Left forelimb (tissue), 1 donor: ENCODE measurements around the gene NHS.

ENCODE experiments used
- DNase-seq: peaks from one replicate; pipeline ENCODE4 v3.0.0-alpha.2; 2018; ENCODE audit warnings: low spot score

NHS gene

DNA sequence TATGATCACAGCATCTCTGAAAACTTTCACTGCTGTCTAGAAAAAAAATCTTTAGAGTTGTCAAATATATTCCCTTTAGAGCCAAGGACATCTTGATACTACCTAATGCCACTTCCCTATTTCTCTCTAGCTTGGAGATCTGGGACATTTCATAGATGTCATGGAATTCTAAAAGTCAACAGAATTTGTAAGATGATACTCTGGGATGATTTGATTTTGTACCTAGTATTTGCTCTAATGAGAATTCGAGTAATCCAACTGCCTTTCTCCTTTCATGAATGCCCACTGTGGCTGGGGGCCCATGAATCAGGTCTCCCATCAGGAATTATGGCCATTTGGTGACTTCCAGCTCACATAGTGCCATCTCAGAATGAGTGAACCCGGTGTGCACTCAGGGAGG, 73.2 kb downstream of the NHS start:
- no peak for DNase-seq

DNA sequence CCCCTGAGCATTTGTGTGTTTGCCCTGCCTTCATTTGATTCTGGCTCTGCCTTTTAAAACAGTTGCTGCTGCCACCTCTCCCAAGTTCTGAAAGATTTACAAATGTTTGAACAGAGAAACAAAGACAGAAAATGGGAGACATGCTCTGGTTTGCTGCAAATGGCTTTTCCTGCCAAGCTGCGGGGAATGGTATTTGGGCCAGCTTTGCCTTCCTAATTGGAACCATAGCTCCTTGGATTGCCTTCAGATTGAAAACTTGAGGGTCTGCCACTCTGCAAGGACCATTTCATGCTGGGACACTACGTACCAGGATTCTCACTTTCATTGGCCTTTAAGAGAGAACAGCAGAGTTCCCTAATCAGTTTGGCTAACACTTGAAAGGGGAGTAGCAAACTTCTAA, 74.9 kb downstream of the NHS start:
- DNase-seq = no peak

DNA sequence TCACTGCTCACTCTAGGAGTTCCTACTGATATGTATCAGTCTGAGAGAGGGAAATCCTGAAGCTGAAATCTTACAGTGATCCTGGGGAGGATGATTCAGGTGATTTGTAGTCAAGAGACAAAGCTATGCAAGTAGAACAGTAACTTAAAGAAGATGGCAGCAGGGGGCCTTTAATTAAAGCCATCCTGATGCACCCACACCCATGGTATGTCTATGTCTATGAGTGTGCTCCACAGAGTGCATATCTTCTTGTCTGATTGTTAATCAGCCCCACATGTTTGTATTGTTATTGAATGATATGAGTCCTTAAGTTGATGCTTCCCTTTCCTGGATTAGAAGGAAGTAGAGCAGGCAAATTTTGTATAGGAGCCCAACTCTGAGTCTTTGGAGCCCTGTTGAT, 78.8 kb downstream of the NHS start:
- DNase-seq = no peak

DNA sequence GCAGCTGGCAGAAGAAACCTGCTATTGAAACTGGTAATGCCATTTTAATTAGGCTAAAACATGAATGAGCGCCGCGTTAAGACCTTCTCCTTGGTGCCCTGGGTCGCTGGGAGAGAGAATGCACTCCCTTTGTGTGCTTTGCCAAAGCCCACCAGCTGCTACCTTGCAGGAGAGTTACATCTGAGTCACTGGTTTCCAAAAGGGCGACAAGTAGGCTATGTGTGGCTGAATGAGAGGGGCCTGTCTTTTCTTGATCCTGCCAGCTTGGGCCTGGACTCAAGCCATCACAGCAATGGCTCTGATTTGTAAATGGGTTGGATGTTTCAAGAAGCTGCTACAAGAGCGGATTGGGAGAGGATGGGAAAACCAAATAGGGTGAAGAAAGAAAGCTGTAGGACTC, 81.5 kb downstream of the NHS start:
- DNase-seq = no peak

DNA sequence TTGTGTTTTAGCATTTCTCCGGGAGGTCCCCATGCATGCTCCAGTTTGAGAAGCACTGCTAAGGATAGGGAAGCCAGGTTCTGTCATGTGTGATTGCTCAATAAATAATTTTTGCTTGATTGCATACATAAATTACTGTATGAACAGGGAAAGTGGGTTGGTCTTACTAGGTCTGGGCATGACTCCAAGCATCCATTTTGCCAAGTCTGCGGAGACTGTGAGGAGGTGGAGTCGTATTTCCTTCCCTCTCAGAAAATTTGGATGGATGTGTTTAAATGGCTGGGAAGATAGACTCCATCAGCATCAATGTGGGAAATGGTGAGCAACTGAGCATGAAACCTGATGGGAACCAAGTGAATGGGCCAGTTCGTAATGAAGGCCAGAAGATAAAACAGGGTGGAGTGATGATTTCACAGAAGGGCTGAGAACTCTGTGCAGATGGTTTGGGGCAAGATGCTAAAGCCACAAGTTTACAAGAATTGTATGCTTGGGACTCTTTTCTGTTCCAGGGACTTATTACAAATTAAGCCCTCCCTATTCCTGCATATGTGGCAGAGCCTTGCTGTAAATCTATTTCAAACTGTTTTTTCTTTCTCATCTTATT, 84.1 kb downstream of the NHS start:
- DNase-seq = peak; percentile 64

DNA sequence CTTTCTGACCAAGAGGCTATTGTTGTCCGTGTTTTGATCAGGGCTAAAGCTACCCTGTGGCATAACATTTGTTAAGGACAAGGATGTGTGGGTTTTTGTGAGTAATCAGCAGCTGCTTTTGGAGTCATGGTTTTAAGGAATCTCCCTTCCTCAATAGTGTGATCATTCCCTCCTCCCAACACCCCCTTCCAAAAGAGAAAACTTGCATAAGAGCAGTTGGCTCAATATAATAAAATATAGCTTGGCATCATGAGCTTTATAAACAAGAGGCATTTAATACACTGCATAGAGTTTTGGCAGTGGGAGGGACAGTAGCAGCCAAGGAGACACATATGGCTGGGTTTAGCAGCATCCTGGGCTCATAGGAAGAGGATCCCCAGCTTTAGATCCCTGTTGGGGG, 84.7 kb downstream of the NHS start:
- DNase-seq = no peak

DNA sequence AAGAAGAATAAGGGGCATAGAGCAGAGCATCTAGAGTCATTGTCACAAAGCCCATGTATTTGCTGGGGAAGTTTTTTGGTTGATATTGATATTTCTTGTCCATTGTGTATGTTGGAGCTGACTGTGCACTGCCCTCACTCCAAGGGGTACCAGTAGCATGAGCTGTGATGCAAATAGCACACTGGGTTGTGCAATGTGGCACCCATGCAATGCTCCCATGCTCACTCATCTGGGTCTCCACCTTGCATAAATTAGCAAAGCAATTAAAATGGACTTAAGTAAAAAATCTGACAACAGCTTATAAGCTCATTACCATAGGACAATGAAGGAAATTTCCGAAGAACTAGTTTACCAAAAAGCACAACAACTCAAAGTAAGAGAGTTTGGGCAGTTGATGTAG, 87.9 kb downstream of the NHS start:
- DNase-seq = no peak

DNA sequence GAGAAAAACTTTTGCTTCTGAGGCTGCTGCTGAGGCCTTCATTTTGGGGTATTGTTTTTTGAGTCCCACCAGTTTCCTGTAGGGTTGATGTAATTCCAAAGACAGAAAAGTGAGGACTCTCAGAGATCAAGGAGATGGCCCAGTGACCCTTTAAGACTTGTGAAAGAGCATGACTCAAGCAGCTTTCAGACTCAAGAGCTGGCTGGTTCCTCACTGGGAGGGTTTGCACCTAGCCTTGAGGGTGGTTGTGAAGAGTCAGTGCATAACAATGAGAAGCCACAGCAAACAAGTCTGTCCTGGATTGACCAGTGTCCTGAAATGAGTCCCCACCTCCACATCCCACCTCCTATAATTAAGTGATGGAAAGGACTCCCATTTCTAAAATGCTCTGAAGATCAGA, 89.2 kb downstream of the NHS start:
- no peak for DNase-seq

DNA sequence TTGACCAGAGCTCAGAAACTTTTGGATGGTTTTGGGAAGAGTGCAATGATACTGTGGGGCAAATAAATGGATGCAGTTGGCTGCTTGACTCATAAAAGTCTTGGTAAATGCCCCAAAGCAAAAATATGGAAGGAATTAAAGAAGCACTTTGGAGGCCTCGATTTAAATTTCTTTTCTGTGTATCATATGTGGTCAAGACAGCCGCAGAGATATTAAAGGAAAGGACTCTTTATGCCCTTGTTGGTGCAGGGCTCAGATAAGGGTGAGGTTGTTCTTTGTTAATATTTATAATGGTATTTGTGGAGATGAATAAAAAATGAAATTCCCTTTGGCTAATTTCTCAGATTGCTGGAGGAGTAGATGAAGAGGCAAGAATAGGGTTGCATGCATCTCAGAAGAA, 90.2 kb downstream of the NHS start:
- no peak for DNase-seq

DNA sequence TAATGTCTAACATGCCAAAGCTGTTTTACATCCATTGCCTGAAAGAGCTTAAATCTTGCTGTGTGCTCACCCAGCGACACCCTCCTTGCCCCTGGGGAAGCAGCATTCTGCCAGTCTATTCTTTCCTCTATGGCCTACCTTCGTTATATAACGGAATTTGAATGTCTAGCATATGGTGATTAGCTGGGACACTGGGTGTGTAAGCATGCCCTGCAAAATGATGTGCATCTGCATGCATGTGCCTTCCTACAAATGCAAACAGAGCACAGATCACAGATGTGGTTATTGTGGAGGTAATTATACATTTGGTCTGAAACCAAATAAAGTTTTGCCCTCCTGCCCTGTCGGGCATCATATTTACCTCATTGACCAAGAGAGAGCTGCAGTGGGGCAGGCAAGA, 90.8 kb downstream of the NHS start:
- no peak for DNase-seq

DNA sequence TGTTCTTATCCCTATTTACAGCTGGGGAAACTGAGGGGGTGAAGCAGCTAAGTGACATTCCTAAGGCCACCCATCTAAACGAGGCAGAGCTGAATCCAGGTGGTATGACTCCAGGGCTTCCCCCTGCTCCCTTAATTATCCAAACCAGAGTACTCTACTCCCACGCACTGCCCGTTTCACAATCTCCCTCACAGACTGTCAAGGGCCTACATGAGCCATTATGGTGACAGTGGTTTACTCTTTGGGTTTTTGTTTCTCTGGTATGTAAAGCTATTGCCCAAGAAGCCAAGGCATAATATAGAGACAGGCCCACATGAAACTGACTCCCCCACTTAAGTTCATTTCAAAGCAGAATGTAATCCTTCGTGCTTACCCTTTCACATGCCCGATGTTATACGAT, 95.1 kb downstream of the NHS start:
- no peak for DNase-seq

DNA sequence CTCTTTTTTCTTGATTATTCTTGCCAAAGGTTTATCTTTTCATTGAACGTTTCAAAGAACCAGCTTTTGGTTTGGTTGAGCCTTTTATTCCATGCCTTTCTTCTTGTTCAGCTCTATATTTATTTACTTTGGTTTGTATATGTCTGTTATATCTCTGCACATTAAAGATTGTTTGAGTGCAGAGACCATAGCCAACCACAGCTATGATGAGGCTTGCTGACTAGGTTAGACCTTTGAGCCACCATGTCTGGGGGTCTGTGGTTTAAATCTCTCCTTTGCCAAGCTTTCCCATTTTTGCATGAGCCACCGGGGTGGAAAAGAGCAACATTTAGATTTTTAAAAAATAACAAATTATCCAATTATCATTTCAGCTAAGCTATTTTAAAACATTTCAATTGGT, 96.1 kb downstream of the NHS start:
- DNase-seq = no peak

DNA sequence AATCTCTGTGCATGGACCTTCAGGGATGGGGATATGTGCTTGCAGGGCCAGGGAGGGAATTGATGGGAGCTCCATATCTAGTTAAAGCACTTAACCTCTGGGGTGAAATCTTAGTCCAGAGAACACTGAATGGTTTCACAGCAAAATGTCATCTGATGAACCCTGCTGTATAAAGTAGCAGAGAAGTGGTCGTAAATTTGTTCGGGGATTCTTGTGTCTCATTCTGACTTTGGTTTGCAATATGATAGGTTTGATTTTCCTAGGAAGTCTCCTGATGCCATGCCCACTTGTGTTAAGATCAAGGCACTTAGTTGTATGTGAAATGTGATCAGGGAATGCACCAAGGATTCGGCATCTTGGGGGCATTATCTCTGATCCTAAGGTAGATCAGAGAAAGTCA, 96.9 kb downstream of the NHS start:
- DNase-seq = no peak

DNA sequence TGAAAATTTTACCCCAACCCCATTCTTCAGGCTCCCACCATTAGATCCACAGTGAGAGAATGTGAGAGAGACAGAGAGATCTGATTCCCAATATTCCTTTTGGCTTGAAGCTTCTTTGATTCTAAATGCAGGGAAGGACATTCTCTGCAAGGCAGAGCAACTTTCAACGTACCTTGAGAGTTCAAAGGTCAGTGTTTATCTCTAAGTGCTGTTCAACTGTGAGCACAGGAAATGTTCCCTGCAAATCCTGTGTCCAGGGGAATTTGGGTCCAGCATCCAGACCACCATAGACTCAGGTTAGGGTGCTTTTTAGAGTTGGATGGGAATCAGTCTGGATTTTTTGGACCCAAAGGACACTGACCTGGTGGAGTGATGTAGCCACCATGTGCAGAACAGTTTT, 97.4 kb downstream of the NHS start:
- no peak for DNase-seq

DNA sequence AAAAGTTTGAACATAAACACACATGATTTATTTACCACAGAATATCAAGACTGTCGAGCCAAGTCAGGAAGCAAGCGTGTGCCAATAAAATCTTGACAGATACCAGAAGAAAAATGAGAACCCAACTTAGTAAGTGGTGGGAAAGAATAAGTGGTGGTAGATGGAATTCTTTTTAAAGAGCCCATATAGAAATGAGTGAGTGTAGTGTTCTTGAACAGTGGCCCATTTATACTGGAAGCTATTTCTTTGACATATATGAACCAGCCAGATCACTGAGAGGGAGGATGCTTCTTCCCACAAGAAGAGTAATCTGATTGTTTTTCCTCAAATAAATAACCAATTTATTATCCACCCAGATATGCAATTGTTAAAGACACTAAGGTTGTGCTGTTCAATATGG, 98.0 kb downstream of the NHS start:
- no peak for DNase-seq

DNA sequence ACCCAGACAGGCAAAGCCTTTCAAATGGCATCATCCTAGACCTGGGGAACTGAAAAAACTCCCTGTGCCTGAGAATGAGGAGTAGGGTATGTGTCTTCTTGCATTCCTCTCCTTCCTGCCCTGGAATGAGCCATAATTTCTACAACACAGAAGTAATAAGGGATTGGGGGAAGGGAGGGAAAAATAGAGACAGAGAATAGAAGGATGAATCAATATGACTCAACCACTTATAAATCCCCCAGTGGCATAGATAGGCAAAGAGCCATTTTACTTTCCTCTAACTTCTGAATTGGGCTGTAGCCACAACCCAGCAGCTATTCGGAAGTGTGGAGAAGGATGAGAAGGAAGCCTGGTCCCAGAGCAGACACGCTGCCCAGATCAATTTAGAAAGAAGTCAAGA, 99.9 kb downstream of the NHS start:
- DNase-seq = no peak

DNA sequence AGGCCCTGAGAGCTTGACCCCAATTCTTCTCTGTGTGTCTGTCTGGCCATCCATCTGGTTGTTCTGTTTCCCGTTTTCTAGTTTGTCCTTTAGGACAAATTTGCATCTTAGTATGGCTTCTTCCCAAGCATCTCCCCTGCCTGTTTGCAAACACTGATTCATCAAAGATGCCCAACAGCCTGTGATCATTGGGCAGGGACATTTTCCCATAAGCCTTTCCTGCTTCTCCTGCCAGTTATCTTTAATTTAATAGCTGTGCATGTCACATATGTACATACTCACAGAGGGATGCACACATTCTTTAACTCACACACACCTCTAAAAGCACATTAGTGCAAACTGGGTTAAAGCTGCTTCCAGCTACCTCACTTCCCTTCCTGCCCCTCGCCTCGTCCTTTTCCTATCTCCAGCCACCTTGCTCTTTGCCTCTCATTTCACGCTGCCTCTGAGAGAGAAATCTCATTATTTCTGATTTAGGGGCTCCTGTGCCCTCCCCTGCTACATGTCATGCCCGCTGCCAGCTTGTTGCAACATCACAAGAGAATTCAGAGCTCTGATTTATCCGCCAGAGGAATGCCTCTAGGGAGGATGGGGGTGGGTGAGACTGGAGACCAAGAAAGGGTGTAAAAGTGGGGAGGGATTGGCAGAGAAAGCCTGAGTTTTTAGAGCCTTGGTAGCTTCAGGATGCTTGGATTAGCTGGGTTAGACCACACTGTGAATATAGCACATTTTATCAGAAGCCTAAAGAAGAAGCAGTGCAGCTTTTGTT, 100.6 kb downstream of the NHS start:
- DNase-seq = no peak

DNA sequence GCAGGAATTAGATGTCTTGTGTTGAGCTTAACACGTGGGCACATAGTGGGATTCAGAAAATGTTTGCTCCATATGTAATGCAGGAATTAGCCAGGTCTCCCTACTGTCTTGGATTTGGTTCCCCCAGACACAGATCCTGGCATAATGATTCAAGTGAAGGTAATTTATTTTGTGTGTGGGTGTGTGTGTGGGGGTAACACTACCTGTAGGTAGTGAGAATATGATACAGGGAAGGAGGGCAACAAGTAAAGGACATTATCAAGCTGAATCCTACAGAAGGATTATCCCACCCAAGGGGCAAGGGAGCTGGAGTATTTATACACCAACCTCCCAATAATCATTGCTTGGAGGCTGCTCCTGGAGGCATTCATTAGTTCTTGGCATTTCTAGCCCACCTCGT, 101.4 kb downstream of the NHS start:
- no peak for DNase-seq

DNA sequence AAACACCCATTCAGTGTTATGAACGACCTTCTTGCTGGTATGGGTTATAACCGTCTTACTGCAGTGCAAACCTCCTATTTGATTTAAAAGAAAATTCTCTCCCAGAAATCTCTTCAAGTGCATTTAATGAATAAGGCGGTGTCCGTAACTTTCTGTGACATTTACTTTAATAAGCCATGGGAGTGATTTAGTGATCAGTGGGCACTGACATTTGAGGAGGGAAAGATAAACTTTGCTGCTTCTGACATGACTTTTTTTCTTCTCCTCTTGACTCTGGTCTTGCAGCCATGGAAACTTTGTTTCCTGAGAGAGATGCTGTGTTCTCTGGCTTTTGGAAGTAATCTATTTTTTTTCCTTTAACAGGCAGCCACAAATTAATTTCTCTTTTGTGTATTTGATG, 106.1 kb downstream of the NHS start:
- DNase-seq = no peak

DNA sequence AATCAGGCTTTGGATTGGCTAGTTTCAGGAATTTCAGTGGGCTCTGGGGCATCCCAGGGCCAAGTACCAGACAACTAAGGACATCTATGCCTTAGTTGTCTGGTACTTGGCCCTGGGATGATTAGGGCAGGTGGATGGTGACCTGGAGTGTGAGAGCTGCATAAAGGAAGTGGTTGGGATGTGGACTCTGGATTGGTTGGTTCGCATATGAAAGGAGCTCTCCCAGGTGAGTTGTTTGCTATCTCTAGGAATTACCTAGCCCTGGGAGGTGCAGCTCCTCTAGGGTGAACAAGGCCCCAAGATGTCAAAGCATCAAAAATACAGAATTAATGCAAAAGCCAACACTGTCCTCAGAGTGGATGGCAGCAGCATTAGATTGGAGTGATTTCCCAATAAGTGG, 109.6 kb downstream of the NHS start:
- DNase-seq = no peak

DNA sequence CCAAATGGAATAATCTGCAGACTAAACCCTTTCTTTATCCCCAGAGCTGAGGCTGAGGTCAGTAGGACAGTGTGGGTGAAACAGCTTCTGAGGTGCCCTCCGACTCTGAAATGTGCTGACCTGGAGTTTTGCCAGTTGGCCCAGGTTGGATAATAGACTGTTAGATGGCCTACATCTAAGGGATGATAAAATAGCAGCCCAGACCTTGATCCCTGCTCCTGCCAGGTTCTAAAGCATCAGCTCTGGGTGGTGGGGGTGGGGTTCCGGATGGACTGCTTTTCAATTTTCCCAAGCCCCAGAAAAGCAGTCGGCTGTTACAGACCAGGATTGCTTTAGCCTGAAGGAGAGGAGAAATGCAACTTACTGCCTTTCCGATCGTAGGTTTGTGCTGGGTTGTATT, 110.4 kb downstream of the NHS start:
- DNase-seq = no peak

DNA sequence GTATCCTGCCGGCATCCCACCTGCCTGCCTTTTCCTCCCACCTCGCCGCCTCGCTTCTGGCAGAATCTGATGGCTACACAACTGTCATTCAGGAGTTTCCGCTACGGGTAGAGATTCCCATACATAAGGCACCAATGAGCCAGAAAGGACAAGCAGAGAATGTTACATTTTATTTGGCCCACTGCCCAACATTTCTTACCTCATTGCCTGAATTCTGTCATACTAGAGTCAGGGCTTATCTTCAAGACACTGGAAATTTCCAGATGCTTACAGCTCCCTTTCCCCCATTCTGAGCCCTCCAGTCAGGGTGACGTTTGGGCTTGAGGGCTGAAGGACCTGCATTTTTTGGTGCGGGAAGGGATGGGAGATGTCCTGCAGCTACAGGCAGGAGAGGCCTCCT, 113.0 kb downstream of the NHS start:
- no peak for DNase-seq

DNA sequence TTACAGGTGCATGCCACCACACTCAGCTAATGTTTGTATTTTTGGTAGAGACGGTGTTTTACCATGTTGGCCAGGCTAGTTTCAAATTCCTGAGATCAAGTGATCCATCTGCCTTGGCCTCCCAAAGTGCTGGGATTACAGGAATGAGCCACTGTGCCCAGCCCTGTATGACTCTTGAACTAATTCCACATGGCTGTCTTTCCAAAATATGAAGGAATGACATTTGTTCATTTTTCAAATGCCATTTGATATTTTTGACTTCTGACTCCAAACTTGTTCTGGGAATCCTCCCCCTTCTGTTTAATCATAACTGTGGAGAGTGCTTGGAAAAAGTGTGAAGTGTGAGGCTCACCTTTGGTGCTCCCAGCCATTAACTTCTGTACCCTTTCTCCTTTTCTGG, 119.2 kb downstream of the NHS start:
- DNase-seq = no peak

DNA sequence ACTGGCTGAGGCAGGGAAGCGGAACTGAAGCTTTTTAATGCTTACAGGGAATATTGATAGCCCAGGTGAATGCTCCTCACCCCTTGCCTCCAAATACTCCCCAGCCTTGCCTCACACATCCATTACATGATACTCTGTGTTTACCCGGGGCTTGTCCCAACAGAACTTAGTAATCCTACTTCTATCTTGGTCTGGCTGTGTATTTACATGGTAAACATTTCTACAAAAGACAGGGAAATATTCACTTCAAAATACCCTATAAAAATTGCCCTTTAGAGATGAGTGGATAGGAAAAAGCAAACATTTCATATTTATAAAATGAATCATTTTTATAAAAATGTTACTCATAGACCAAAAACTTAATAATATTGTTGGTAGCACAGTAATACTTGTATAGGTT, 120.1 kb downstream of the NHS start:
- no peak for DNase-seq
